H1 (cell line): Measurements from ENCODE around the gene TENT4B. TPM values are rescaled to one million over a fixed set of nuclear protein-coding genes. Genes with fewer than 3 reads are reported as not detected.
"Not testable (repeated sequence)": the region's sequence is repeated elsewhere in the genome, so short reads cannot be mapped to it uniquely, and the experiment has no call there.

ENCODE experiments used
- CTCF ChIA-PET: fragments of 300-600 bp; sonication (Branson Sonifier 250); formaldehyde crosslinking; loops from one replicate; lab custom pipeline; 2021; ENCODE audit not compliant: partially characterized antibody; lab: Charles Lee
- POLR2A ChIA-PET: fragments of 300-600 bp; sonication (Branson Sonifier 250); formaldehyde crosslinking; loops from one replicate; lab custom pipeline; 2021; ENCODE audit warnings: inconsistent platforms; ENCODE audit not compliant: partially characterized antibody; lab: Charles Lee
- DNase-seq, 2 experiments: peaks; one replicate each; pipeline versions ENCODE4 v3.0.0 to v3.0.0-alpha.2; 2010 to 2022; ENCODE audit warnings: low spot score in 2 of 2, low read depth in 1 of 2, mixed read lengths in 1 of 2
- FAIRE-seq: peaks from 2 replicates; lab custom pipeline; 2011; peaks lifted over from hg19 to GRCh38; lab: Jason Lieb, UNC
- H2AFZ ChIP-seq: 2 replicates; pipeline ENCODE4 v1.8.1; 2012; ENCODE audit warnings: low read length, inconsistent platforms
- H2AK5ac ChIP-seq: 2 replicates; pipeline ENCODE4 v1.6.1; 2013; ENCODE audit warnings: low read depth, low read length
- H2BK120ac ChIP-seq: replicated peaks from 2 replicates; pipeline ENCODE3; 2013; ENCODE audit warnings: low read depth, low read length, inconsistent platforms
- H2BK12ac ChIP-seq: 2 replicates; pipeline ENCODE4 v1.6.1; 2013; ENCODE audit warnings: low read depth, low read length
- H2BK15ac ChIP-seq: 2 replicates; pipeline ENCODE4 v1.6.1; 2013; ENCODE audit warnings: low read length
- H2BK20ac ChIP-seq: 2 replicates; pipeline ENCODE4 v1.6.1; 2013; ENCODE audit warnings: low read length
- H2BK5ac ChIP-seq: 2 replicates; pipeline ENCODE4 v1.6.1; 2013; ENCODE audit warnings: low read depth, low read length
- H3K14ac ChIP-seq: 2 replicates; pipeline ENCODE4 v1.6.1; 2013; ENCODE audit warnings: inconsistent platforms; ENCODE audit not compliant: insufficient read length
- H3K18ac ChIP-seq: 2 replicates; pipeline ENCODE4 v1.6.1; 2013; ENCODE audit warnings: low read length; ENCODE audit errors: extremely low read depth
- H3K23ac ChIP-seq: 2 replicates; pipeline ENCODE4 v1.6.1; 2013; ENCODE audit warnings: inconsistent platforms; ENCODE audit not compliant: insufficient read length
- H3K23me2 ChIP-seq: 2 replicates; pipeline ENCODE4 v1.6.1; 2013; ENCODE audit warnings: low read depth, low read length
- H3K27ac ChIP-seq: 2 replicates; pipeline ENCODE4 v1.6.1; 2011; ENCODE audit warnings: low read depth, low read length, inconsistent platforms
- H3K27me3 ChIP-seq, 4 experiments: replicated peaks in 1 of 4; 1 replicate in 1 of 4; 2 replicates in 3 of 4; pipeline versions ENCODE4 v1.6.1 to v1.8.1; 2011 to 2013; ENCODE audit warnings: low read length in 3 of 4, mild to moderate bottlenecking in 3 of 4, inconsistent platforms in 2 of 4, mixed read lengths in 2 of 4, moderate library complexity in 1 of 4; ENCODE audit not compliant: control insufficient read depth in 3 of 4, insufficient read depth in 3 of 4; ENCODE audit errors: extremely low read depth in 1 of 4
- H3K36me3 ChIP-seq, 4 experiments: 2 replicates each; pipeline versions ENCODE4 v1.6.1 to v1.8.1; 2011 to 2013; ENCODE audit warnings: mild to moderate bottlenecking in 4 of 4, low read length in 3 of 4, moderate library complexity in 2 of 4, control low read depth in 1 of 4, inconsistent platforms in 1 of 4; ENCODE audit not compliant: insufficient read depth in 4 of 4, control insufficient read depth in 2 of 4
- H3K4ac ChIP-seq: replicated peaks from 2 replicates; pipeline ENCODE3; 2013; ENCODE audit warnings: low read length, low read depth, mixed read lengths, inconsistent platforms; ENCODE audit not compliant: insufficient read length
- H3K4me1 ChIP-seq, 4 experiments: replicated peaks in 1 of 4; 1 replicate in 1 of 4; 2 replicates in 3 of 4; pipeline versions ENCODE4 v1.6.1 to v1.8.1; 2011 to 2013; ENCODE audit warnings: low read length in 3 of 4, inconsistent platforms in 2 of 4, mixed read lengths in 1 of 4; ENCODE audit not compliant: insufficient read depth in 4 of 4, control insufficient read depth in 3 of 4
- H3K4me2 ChIP-seq, 2 experiments: 2 replicates each; pipeline versions ENCODE4 v1.6.1 to v1.8.1; 2011 to 2013; ENCODE audit warnings: low read depth in 2 of 2, low read length in 2 of 2, control low read depth in 1 of 2, inconsistent platforms in 1 of 2, mild to moderate bottlenecking in 1 of 2; ENCODE audit not compliant: insufficient read depth in 1 of 2
- H3K4me3 ChIP-seq, 4 experiments: fragments of 200-600, 300-600 bp in 1 of 4; sonication (generic), shearing (Covaris generic), sonication (Bioruptor Twin) in 1 of 4; 2 replicates each; pipeline versions ENCODE4 v1.5.1 to v1.8.1; 2011 to 2016; ENCODE audit warnings: low read length in 4 of 4, low read depth in 3 of 4, control low read depth in 2 of 4, inconsistent platforms in 2 of 4, mild to moderate bottlenecking in 2 of 4, mixed read lengths in 1 of 4, moderate library complexity in 1 of 4; ENCODE audit not compliant: insufficient read depth in 2 of 4; ENCODE audit errors: extremely low read depth in 1 of 4
- H3K56ac ChIP-seq: replicated peaks from 2 replicates; pipeline ENCODE3; 2013; ENCODE audit warnings: low read depth, mild to moderate bottlenecking, mixed read lengths, low read length, inconsistent platforms; ENCODE audit not compliant: insufficient read length
- H3K79me1 ChIP-seq: 2 replicates; pipeline ENCODE4 v1.6.1; 2013; ENCODE audit warnings: low read depth, low read length, control low read depth
- H3K79me2 ChIP-seq, 2 experiments: 2 replicates each; pipeline versions ENCODE4 v1.6.1 to v1.8.1; 2012 to 2013; ENCODE audit warnings: low read length in 2 of 2, mild to moderate bottlenecking in 2 of 2, inconsistent platforms in 1 of 2; ENCODE audit not compliant: insufficient read depth in 2 of 2, control insufficient read depth in 1 of 2
- H3K9ac ChIP-seq, 4 experiments: replicated peaks in 1 of 4; 1 replicate in 1 of 4; 2 replicates in 3 of 4; pipeline versions ENCODE4 v1.6.1 to v1.8.1; 2011 to 2013; ENCODE audit warnings: low read depth in 3 of 4, low read length in 3 of 4, control low read depth in 2 of 4, mild to moderate bottlenecking in 2 of 4, moderate library complexity in 2 of 4, inconsistent platforms in 1 of 4; ENCODE audit errors: extremely low read depth in 1 of 4
- H3K9me3 ChIP-seq, 2 experiments: 2 replicates each; pipeline versions ENCODE4 v1.6.1 to v1.8.1; 2012 to 2013; ENCODE audit warnings: mild to moderate bottlenecking in 2 of 2, moderate library complexity in 2 of 2, control low read depth in 1 of 2, inconsistent platforms in 1 of 2, low read depth in 1 of 2, low read length in 1 of 2, mixed read lengths in 1 of 2; ENCODE audit not compliant: insufficient read depth in 2 of 2
- H4K20me1 ChIP-seq, 2 experiments: replicated peaks in 1 of 2; 2 replicates each; pipeline versions ENCODE3 to v1.8.1; 2011 to 2013; ENCODE audit warnings: inconsistent platforms in 2 of 2, low read length in 2 of 2, mild to moderate bottlenecking in 1 of 2; ENCODE audit not compliant: insufficient read depth in 2 of 2, control insufficient read depth in 1 of 2
- H4K5ac ChIP-seq: 2 replicates; pipeline ENCODE4 v1.6.1; 2013; ENCODE audit warnings: low read length, low read depth, mixed read lengths, inconsistent platforms; ENCODE audit not compliant: insufficient read length
- H4K8ac ChIP-seq: 2 replicates; pipeline ENCODE4 v1.8.0; 2013; ENCODE audit warnings: mild to moderate bottlenecking, moderate library complexity, low read length, inconsistent platforms; ENCODE audit not compliant: insufficient read depth; ENCODE audit errors: extremely low read depth
- H4K91ac ChIP-seq: replicated peaks from 2 replicates; pipeline ENCODE3; 2013; ENCODE audit warnings: low read length, mixed read lengths, inconsistent platforms; ENCODE audit not compliant: insufficient read length
- CBX8 ChIP-seq: fragments of 300-800, 300-1000 bp; sonication (generic); IDR thresholded peaks from 2 replicates; pipeline ENCODE4 v1.7.1; 2016; ENCODE audit warnings: low read depth, low read length, borderline replicate concordance
- WGBS, 2 experiments: shearing (Covaris generic) in 1 of 2; methylation state at CpG; one replicate each; pipeline versions ENCODE4 v1.1.6 to v1.1.7; 2013 to 2015; ENCODE audit warnings: low lambda C conversion rate in 2 of 2, mixed read lengths in 2 of 2, inconsistent platforms in 1 of 2, low coverage in 1 of 2, missing lambda C conversion rate in 1 of 2; ENCODE audit not compliant: insufficient replicate concordance in 2 of 2, insufficient coverage in 1 of 2, insufficient read length in 1 of 2; ENCODE audit errors: extremely low coverage in 1 of 2, missing lambda C conversion rate in 1 of 2; 5-methylcytosine and 5-hydroxymethylcytosine counted together
- polyA plus RNA-seq, 7 experiments: library from polyadenylated mRNA; depleted of rRNA in 3 of 7; stranded (reverse) in 5 of 7; unstranded in 2 of 7; fragments of >200 nt in 5 of 7; fragments of 200-250 nt in 2 of 7; gene quantifications; 1 replicate in 5 of 7; 2 replicates in 1 of 7; 4 replicates in 1 of 7; pipeline versions ENCODE4 v1.2.1 to v1.2.3, GENCODE V29; 2011 to 2013; ENCODE audit warnings: missing spikeins in 2 of 7, mixed read lengths in 2 of 7
- total RNA-seq: library from RNA; stranded (reverse); fragmentation: NEBNext Ultra II Directional; extraction: Animal tissue kit (Norgen Biotek cat#: 25700); gene quantifications from 2 replicates; pipeline ENCODE4 v1.2.1, GENCODE V29; 2021

TENT4B gene
- total and polyA plus RNA-seq, 2 of the 8 experiments (the other 6 are each of a cell fraction or from before 2014, with no cell fraction given), result 4.2 to 15.7 TPM

DNA sequence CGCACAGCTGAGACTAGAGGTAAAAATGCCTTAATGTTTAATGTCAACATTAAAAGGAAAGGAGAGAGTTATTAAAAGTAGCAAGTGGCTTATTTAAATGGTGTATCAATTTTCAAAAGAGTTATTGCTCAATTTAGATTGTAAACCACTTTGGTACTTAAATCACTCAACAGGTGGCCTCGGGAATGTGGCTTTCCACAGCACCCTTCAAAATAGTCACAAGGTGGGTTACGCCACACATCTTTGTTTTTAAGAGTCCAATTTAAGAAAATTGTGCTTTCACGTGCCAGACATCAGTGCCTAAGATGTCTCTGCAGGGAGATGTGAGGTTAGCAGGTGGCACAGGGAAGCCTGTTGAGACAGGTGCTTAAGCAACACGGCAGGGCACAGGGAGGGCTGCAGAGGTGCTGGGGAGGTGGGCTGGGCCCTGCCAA is 85.8 kb downstream of the TENT4B start:
- H4K5ac ChIP-seq, result no peak overlapping the region
- POLR2A ChIA-PET, result no interaction called here
- no peaks in the 10 kb centered on the region for H3K23me2 ChIP-seq
- FAIRE-seq, result no peak
- no peak overlapping the region for H3K18ac ChIP-seq
- CTCF ChIA-PET, result interaction anchor here (0.7 to 1.0 kb wide), 2 partner anchors 12 to 214 kb away, joined by 3 read pairs; partner anchors contain the start of gene CNEP1R1
- no peak overlapping the region for H3K4ac ChIP-seq
- H2BK20ac ChIP-seq, result no peak overlapping the region
- no peaks in the 10 kb centered on the region for H3K9me3 ChIP-seq
- H3K36me3 ChIP-seq, result no peaks in the 10 kb centered on the region
- no peaks in the 10 kb centered on the region for H3K79me2 ChIP-seq
- H3K27me3 ChIP-seq, result no peaks in the 10 kb centered on the region
- H3K4me3 ChIP-seq, result no peak overlapping the region
- H3K79me1 ChIP-seq, result no peaks in the 10 kb centered on the region
- no peak for TF ChIP-seq CBX8
- no peak overlapping the region for H3K23ac ChIP-seq
- H3K4me1 ChIP-seq, result no peaks in the 10 kb centered on the region
- no peak overlapping the region for H2AK5ac ChIP-seq
- no peak overlapping the region for H2BK15ac ChIP-seq
- H4K91ac ChIP-seq, result no peak overlapping the region
- no peaks in the 10 kb centered on the region for H4K20me1 ChIP-seq
- no peak overlapping the region for H3K27ac ChIP-seq
- DNase-seq, result no peak
- no peak overlapping the region for H2AFZ ChIP-seq
- no peak overlapping the region for H2BK5ac ChIP-seq
- no peak overlapping the region for H4K8ac ChIP-seq
- no peak overlapping the region for H3K14ac ChIP-seq
- H2BK120ac ChIP-seq, result no peak overlapping the region
- no peak overlapping the region for H3K4me2 ChIP-seq
- H2BK12ac ChIP-seq, result no peak overlapping the region
- WGBS, 2 experiments, result 84% methylated on average over 5 of the region's 5 CpGs; no CpG with 5 or more reads in 1 of the 2 experiments
- H3K56ac ChIP-seq, result no peak overlapping the region
- no peak overlapping the region for H3K9ac ChIP-seq

DNA sequence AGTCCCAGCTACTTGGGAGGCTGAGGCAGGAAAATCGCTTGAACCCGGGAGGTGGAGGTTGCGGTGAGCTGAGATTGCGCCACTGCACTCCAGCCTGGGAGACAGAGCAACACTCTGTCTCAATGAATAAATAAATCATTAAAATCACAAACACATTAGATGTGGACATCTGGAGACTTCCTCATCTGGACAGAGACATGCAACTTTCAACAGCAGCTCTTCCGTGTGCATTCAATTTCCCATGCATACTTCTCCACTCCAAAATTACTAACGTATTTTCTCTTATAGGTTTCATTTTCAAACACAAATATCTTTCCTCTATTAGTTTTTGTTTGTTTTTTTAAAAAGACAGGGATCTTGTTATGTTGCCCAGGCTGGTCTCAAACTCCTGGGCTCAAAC is 89.9 kb downstream of the TENT4B start:
- H2BK20ac ChIP-seq, H2BK15ac ChIP-seq, FAIRE-seq, H2BK120ac ChIP-seq, H3K79me2 ChIP-seq, H3K56ac ChIP-seq, H3K4ac ChIP-seq, H4K5ac ChIP-seq, H3K9me3 ChIP-seq, H2BK5ac ChIP-seq, H3K4me3 ChIP-seq, H4K20me1 ChIP-seq, H3K9ac ChIP-seq, H4K8ac ChIP-seq, H3K23me2 ChIP-seq, H4K91ac ChIP-seq, POLR2A ChIA-PET, H3K36me3 ChIP-seq, H3K23ac ChIP-seq, H2BK12ac ChIP-seq, H3K4me2 ChIP-seq, DNase-seq, H2AK5ac ChIP-seq, H3K79me1 ChIP-seq, H3K18ac ChIP-seq, H3K14ac ChIP-seq, H3K27ac ChIP-seq, H2AFZ ChIP-seq: not testable (repeated sequence)
- H3K27me3 ChIP-seq, result peaks cover 0 to 24% (median 14%) of the 10 kb centered on the region in 4 experiments; a peak in 6 of 7 replicates
- WGBS, 2 experiments, result 78% methylated on average over 6 of the region's 6 CpGs; no CpG with 5 or more reads in 1 of the 2 experiments
- peaks cover 0 to 13% (median 5%) of the 10 kb centered on the region in 4 experiments; a peak in 5 of 7 replicates for H3K4me1 ChIP-seq
- CTCF ChIA-PET, result interaction anchor here (0.6 to 1.5 kb wide), 7 partner anchors 11 to 218 kb away, joined by 3 to 4 read pairs (median 3); partner anchors contain the start of gene CNEP1R1
